Endothelial cell (in vitro differentiated cells): ENCODE data around the gene ENTR1. TPM values are rescaled to one million over a fixed set of nuclear protein-coding genes. Genes with fewer than 3 reads are reported as not detected.

Experiments used
- DNase-seq: peaks from one replicate; pipeline ENCODE4 v3.0.0; 2021; ENCODE audit warnings: low spot score
- H3K27ac Mint-ChIP-seq: one replicate; pipeline ENCODE4 v1.8.0; 2021; ENCODE audit warnings: mixed read lengths, inconsistent platforms; ENCODE audit not compliant: unreplicated experiment
- H3K27me3 Mint-ChIP-seq: one replicate; pipeline ENCODE4 v1.8.0; 2021; ENCODE audit warnings: mild to moderate bottlenecking, moderate library complexity, mixed read lengths, inconsistent platforms; ENCODE audit not compliant: unreplicated experiment
- H3K36me3 Mint-ChIP-seq: one replicate; pipeline ENCODE4 v1.8.0; 2021; ENCODE audit warnings: mild to moderate bottlenecking, low read depth, mixed read lengths, inconsistent platforms; ENCODE audit not compliant: unreplicated experiment
- H3K4me1 Mint-ChIP-seq: one replicate; pipeline ENCODE4 v1.8.0; 2021; ENCODE audit warnings: mild to moderate bottlenecking, mixed read lengths, inconsistent platforms; ENCODE audit not compliant: unreplicated experiment
- H3K4me3 Mint-ChIP-seq: one replicate; pipeline ENCODE4 v1.8.0; 2021; ENCODE audit warnings: mild to moderate bottlenecking, mixed read lengths, inconsistent platforms; ENCODE audit not compliant: unreplicated experiment
- H3K9me3 Mint-ChIP-seq: one replicate; pipeline ENCODE4 v1.8.0; 2021; ENCODE audit warnings: mixed read lengths, inconsistent platforms; ENCODE audit not compliant: unreplicated experiment
- CTCF ChIP-seq: fragments of 200-600 bp; sonication (generic); IDR thresholded peaks from one replicate; pipeline ENCODE4 v1.5.0; 2021; ENCODE audit warnings: antibody characterized with exemption; ENCODE audit not compliant: unreplicated experiment
- total RNA-seq: library from RNA; stranded (reverse); fragmentation: NEBNext Ultra II Directional; extraction: Animal tissue kit (Norgen Biotek cat#: 25700); gene quantifications from one replicate; pipeline ENCODE4 v1.2.1, GENCODE V29; 2021; ENCODE audit not compliant: unreplicated experiment

ENTR1 gene
- total RNA-seq, 1 donor from 2014 or later, result 45.0 TPM

DNA sequence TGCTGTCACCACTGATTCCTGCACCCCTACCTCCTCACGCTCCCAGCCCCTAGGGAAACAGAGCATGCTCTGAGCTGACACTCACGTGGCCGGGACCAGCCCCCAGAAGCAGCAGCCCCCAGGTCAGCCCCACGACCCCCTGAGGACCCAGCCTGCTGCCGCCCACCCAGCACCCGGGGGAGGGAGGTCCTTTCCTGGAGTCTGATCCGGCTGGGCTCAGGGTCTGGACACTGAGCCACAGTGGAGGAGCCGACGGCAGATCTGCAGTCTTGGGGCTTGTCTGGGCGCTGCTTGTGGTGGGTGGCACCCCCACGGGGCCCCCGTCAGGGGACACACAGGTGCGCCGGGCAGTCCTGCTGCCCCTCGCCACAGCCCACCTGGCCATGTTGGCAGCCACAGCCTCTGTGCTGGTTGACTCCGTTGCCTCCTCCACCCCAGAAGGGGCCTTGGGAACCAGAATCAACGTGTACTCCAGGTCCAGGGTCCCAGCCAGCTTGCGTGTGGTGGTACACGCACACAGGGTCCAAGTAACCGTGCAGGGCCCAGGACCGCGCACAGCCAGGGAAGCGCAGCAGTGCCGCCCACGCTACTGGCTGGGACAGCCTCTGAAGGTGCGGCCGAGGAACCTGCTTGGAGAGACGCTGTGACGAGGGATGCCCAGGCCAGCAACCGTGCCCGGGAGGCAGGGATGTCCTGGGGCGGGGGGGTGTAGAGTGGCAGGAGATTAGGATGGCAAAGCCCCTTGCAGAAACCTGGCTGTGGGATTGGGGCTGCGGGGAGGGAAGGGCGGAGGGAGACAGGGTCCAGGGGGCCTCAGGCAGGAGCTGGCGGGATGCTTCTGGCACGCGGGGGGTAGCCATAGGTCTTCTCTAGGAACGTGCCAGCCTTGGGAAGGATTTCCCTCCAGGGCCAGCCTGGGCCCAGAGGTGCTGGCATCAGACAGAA, 50.4 kb downstream of the ENTR1 start:
- TF ChIP-seq CTCF, result no peak
- Mint-ChIP-seq H3K4me3 (no peak overlapping the region), H3K27me3 (peaks cover 6% of the 10 kb centered on the region), H3K4me1 (no peaks in the 10 kb centered on the region), H3K27ac (no peak overlapping the region), H3K36me3 (peaks cover 6% of the 10 kb centered on the region), H3K9me3 (no peaks in the 10 kb centered on the region)
- no peak for DNase-seq

GRCh38 chr9:136358888-136359287, 51.5 kb downstream of the ENTR1 start:
- H3K9me3 Mint-ChIP-seq, result no peaks in the 10 kb centered on the region
- no peaks in the 10 kb centered on the region for H3K4me1 Mint-ChIP-seq

DNA sequence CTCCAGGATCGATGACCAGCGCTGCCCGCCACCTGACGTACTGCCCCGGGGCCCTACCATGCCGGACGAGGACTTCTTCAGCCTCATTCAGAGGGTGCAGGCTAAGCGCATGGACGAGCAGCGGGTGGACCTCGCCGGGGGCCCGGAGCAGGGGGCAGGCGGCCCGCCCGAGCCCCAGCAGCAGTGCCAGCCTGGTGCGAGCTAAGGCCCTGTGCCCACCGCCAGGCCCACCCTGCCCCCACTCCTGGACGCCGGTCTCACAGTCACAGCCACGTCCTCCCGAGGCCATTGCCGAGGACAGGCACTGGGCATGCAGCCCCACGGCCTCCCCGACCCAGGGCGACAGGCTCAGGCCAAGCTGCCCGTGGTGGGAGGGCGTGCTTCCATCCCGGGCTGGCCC, 52.4 kb downstream of the ENTR1 start:
- no peak for DNase-seq
- Mint-ChIP-seq H3K4me3 (no peak overlapping the region), H3K36me3 (peaks cover 6% of the 10 kb centered on the region), H3K27me3 (peaks cover 6% of the 10 kb centered on the region), H3K27ac (no peak overlapping the region), H3K4me1 (no peaks in the 10 kb centered on the region), H3K9me3 (no peaks in the 10 kb centered on the region)
- TF ChIP-seq CTCF, result no peak

More at GRCh38 chr9:136358888-136359287, 51.5 kb downstream of the ENTR1 start:
- H3K4me3 Mint-ChIP-seq, result no peak overlapping the region
- H3K36me3 Mint-ChIP-seq, result peaks cover 6% of the 10 kb centered on the region
- H3K27me3 Mint-ChIP-seq, result peaks cover 6% of the 10 kb centered on the region
- no peak for DNase-seq
- H3K27ac Mint-ChIP-seq, result no peak overlapping the region
- TF ChIP-seq CTCF, result no peak

DNA sequence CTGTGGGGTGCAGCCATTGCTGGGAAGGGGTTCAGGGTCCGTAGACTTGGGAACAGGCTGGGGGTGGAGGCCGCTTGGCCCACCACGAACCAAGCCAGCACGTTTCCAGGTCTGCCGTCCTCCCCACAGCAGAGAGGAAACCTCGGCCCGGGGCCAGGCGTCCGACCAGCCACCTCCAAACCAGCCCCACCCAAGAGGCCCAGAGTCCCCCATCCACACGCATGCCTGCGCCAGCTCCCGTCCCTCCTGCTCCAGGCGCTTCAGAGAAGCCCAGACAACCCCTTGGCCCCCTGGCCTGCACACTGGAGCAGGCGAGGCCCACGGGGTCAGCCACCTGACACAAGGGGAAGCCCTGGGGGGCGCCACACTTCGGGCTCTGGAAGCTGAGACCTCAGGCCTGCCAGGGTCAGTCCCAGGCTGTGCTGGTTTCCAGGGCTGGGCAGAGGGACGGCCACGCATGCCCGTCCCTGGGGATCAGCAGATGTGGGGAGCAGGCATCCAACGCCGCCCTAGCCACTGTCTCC, 53.1 kb downstream of the ENTR1 start:
- Mint-ChIP-seq H3K4me1 (no peaks in the 10 kb centered on the region), H3K36me3 (peaks cover under 1% of the 10 kb centered on the region), H3K27me3 (peaks cover 6% of the 10 kb centered on the region), H3K27ac (no peak overlapping the region), H3K9me3 (no peaks in the 10 kb centered on the region), H3K4me3 (no peak overlapping the region)
- no peak for TF ChIP-seq CTCF
- DNase-seq, result no peak
